ENCODE results near the gene SP100.
A peak's percentile ranks its signal among the peaks of the same experiment; 100 is the strongest.
"Not testable (repeated sequence)": the region's sequence is repeated elsewhere in the genome, so short reads cannot be mapped to it uniquely, and the experiment has no call there.

Gene SP100

DNA sequence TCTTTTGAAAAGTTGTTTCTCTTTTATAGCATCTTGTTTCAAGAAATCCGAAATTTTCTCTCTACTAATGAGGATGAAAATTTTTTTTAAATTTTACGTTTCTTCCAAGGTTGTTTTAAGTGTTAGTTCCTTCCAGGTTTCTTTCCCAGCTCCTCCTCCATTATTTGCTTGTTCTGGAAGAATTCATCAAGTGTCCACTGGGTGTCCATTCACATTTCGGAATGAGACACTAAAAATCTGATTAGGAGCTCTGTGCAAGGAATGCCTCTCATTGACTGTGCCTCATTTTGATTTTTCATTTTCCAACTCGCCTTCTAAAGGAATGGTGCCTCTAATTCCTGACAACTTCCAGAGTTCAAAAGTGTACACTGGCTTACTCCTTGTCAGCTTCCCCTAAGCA, 6.1 kb downstream of the SP100 start:
- no peak for DNase-seq

DNA sequence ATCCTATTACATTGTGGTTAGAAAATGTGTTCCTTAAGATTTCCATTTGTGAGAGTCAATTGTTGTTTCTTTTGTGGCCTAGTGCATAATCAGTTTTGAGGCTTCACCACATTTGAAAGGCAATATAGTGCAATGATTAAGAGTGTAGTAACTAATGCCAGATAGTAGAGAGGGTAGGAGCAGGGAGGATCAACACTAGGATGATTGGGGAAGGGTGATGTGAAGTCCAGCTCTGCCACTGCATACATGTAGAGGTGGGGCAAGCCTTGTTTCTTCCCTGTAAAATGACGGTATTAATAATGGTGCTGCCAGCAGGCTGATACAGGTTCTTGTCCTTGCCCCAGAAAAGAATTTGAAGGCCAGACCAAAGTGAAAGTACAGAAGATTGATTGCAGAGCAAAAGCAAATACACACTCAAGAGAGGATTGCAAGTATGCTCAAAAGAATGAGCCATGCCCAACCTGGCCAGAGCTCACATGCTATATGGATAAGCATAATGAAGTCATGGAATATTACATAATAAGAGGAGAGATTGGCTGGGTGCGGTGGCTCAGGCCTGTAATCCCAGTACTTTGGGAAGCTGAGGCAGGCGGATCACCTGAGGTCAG, 8.0 kb downstream of the SP100 start:
- peak; percentile 58 for DNase-seq

GRCh38 chr2:230425377-230425776, 9.4 kb downstream of the SP100 start:
- no peak for DNase-seq

GRCh38 chr2:230429513-230429912, 13.5 kb downstream of the SP100 start:
- no peak for DNase-seq

DNA sequence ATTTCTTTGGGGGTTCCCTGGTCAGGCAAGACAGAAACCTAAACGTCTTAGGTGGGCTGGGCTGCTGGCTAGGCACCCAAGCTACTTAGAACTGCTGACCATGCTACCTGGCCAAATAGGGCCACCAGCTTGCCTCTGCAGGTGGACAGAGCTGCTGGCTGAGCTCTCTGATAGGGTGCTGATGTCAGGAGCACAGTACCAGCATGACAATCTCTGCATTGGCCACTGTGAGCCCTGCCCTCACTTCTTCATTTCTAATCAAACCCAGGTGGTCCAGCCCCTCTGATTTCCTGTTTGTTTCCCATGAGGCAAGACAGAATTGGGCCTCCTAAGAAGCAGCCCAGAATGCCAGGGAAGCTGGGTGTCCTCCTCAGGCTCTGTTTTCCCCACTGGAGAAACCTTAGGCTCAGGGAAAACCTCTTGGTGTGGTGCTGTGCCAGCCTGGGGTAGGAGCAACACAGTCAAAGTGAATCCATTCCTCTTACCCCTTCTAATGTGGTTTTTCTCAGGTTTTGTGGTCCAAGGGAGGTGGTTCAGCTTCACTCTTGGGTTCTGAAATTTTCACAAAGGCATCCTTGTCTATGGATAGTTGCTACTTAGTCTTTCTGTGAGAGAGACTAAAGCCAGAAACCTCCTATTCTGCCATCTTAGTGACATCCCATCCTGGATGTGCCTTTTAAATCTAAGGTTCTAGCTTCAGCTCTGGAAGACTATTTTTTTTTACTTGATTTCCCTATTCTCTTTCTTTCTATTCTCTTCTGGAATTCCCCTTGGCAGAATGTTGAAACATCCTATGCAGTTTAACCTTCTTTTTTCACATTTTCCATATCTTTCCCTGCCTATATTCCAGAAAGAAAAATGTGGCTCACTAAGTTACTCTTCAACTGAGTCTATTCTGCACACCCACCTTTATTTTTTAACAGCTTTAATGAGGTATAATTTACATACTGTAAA, 15.2 kb downstream of the SP100 start:
- peak; percentile 63 for DNase-seq

DNA sequence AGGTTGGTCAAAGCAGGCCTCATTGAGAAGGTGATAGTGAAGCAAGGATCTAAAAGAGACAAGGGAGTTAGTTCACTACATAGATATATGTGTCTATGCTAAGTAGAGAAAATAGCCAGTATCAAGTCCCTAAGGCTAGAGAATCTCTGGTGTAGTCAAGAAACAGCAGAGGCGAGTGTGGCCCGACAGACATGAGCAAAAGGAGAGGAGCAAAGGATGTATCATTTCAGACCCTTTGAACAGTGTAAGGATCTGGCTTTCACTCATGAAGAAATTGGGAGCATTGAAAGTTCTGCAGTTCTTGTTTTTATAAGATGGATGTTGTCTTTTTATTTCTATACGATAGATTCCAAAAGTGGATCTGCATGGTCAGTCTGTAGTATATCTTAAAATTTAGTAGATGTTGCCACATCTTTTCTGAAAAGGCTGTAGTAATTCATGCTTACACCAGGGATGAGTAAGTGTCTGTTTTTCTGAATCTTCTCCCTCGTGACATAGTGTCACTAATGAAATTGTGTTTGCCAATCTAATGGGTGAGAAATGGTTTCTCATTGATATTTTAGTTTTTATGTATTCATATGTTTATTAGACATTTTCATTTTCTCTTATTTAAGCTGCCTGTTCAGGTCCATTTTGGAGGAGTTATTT, 18.8 kb downstream of the SP100 start:
- DNase-seq, result peak; percentile 88

DNA sequence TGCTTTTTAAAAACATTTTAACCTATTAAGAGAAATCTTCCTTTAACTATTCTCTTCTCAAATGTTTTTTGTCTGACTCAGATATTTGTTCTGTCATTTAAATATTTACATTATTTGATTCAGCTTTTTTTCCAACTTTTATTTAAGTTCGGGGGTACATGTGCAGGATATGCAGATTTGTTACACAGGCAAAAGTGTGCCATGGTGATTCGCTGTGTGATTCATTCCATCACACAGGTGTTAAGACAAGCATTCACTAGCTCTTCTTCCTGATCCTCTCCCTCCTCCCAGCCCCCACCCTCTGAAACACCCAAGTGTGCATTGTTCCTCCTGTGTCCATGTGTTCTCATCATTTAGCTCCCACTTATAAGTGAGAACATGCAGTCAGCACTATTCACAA, 19.4 kb downstream of the SP100 start:
- DNase-seq, result no peak

GRCh38 chr2:230439121-230439520, 23.1 kb downstream of the SP100 start:
- DNase-seq, result not testable (repeated sequence)

GRCh38 chr2:230439590-230439989, 23.6 kb downstream of the SP100 start:
- DNase-seq, result peak; percentile 73

- peak; percentile 36 for DNase-seq
Observed at GRCh38 chr2:230441227-230441897, 25.4 kb downstream of the SP100 start.

DNA sequence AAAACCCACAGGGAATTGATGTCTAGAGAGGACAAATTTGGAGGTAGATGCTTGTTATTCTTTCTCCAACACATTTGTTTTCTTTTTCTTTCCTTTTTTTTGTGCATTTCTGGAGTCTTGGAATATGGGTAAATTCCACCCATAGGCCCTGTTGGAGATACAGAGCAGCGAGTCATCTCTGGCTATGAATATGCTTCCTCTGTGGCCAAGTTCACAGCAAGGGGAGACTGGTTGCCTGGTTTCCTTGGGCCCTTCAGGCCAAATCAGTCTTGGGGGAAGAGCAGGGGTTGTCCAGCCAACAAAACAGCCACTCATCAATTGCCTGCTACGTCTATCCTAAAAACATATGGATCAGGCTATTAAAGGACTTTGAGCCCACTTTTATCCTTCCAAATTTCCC, 27.5 kb downstream of the SP100 start:
- DNase-seq, result peak; percentile 36

- DNase-seq, result no peak
Observed at GRCh38 chr2:230444832-230445231, 28.8 kb downstream of the SP100 start.

DNA sequence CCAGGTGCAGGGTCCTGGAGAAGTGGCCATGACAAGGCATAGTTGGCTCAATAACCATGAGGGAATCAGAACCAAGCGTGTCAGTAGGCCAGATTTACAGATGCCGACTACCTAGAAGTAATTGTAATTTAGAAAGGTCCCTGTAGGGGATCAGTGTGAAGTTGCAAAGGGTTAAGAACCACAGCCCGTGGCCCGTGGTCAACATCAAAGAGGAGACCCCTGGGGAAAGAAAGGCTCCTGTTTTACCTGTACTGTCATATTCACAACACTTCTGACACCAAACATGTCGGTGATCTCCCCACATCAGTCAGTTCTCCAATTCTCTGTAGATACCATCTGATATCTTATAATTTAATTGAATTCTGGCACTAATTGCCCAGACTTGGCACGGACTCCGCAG, 31.0 kb downstream of the SP100 start:
- no peak for DNase-seq

GRCh38 chr2:230447455-230448451, 31.8 kb downstream of the SP100 start:
- peak; percentile 61 for DNase-seq

- DNase-seq, result no peak
Observed at GRCh38 chr2:230449901-230450467, 34.0 kb downstream of the SP100 start.

DNA sequence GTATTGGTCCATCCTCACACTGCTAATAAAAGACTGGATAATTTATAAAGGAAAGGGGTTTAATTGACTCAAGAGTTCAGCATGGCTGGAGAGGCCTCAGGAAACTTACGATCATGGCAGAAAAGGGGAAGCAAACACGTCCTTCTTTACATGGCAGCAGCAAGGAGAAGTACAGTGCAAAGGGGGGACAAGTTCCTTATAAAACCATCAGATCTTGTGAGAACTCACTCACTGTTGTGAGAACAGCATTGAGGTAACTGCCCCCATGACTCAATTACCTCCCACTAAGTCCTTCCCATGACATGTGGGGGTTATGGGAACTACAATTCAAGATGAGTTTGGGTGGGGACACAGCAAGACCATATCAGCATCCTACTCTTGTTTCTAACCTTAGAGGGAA, 37.0 kb downstream of the SP100 start:
- DNase-seq, result peak; percentile 61

DNA sequence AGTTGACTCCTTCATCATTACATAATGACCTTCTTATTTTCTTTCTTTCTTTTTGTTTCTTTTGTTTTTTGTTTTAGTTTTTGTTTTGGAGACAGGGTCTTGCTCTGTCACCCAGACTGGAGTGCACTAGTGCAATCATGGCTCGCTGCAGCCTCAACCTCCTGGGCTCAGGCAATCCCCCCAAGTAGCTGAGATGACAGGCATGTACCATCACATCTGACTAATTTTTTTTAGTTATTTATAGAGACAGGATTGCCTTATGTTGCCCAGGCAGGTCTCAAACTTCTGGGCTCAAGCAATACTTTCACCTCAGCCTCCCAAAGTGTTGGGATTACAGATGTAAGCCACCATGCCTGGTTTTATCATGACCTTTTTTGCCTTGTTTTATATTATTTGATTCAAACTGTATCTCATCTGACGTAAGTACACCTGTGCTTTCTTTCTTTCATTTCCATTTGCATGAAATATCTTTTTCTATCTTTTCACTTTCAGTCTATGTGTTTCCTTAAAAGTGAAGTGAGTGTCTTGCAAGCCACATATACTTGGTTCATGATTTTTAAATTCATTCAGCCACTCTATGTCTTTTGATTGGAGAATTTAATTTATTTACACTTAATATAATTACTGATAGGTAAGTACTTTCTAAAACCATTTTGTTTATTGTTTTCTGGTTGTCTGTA, 39.1 kb downstream of the SP100 start:
- no peak for DNase-seq

DNA sequence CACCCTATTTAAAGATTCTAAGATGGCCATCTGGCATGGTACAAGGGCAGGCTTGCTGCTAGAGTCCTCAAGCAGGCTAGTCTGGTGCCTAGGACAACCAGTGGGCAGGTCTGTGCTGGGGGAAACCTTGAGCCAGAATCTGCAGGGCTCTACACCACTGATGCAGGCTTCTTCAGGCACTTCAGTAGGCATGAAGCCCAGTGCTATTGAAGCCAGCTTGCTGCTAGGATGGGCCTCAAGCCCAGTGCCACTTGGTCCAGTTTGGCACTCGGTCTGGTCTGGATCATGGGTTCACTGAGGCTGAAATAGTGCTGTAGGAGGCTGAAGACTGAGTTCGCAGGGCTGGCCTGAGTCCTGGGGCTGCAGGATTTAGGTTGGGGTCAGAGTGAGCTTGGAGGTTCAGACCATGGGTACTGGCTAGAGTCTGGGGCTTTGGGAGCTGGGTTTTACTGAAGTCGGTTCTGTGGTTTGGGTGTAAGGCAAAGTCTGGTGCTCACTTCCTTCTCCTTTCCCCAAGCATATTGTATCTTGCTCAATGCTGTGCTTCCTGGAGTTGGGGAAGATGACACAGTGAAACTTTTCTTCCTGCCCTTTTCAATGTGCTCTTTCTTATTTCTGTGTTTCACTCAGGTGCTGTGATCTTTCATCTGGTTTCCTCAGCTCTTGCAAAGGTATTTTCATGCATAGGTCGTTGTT, 41.2 kb downstream of the SP100 start:
- peak; percentile 91 for DNase-seq

DNA sequence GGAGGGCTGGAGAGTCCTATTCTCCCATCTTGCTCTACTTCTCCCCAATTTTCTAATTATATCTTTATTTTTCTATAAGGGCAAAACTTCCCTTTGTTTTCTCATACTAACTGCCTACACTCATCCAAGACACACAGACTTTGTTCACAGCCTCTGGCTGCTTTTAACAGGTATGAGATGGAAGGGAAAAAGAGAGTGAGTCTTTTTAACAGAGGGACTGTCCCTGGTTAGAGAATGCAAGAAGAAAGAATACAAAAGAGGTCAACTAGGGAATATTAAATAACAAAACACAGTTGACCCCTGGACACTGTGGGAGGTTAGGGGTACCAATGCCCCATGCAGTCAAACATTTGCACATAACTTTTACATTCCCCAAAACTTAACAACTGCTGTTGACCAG, 41.8 kb downstream of the SP100 start:
- no peak for DNase-seq

DNA sequence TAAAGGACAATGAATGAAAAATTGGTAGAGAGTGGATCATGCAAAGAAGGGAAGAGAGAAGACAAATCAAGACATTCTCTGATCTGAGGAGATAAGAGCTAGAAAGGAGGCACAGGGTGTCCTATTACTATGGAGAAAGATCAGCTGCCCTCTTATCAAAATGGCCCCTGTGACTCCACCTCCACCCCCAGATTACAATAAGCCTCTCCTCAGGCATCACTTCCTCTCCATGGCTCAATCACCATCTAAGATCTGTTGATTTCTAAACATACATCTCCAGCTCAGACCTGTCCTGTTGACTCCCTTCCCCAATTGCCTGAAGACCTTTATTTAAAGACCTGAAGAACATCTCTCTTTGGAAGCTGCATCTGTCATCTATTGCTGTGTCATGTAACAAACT, 43.2 kb downstream of the SP100 start:
- peak; percentile 69 for DNase-seq
